K562 (cell line): ENCODE measurements around the gene APPBP2. TPM values are rescaled to one million over a fixed set of nuclear protein-coding genes. Genes with fewer than 3 reads are reported as not detected.

Experiments used
- ATAC-seq: fragments of 200-7000 bp; cut with Tn5 transposase; 3 replicates; pipeline ENCODE4 v1.9.1; 2020; ENCODE audit warnings: moderate library complexity
- BruUV-seq: library from RNA; stranded (reverse); fragments of 400-500 nt; replicated peaks from 2 replicates; lab custom pipeline; 2021; lab: Mats Ljungman, UMichigan
- CTCF ChIA-PET: fragments of 300-600 bp; formaldehyde crosslinking; extraction: SDS; loops from one replicate; lab custom pipeline; 2021; ENCODE audit warnings: low intra/inter-chr PET ratio; lab: Yijun Ruan, JAX
- POLR2A ChIA-PET: fragments of 300-600, 350-650 bp; sonication (Branson Sonifier 250); formaldehyde crosslinking; extraction: SDS; loops from one replicate; lab custom pipeline; 2021; ENCODE audit warnings: antibody characterized with exemption, inconsistent platforms; lab: Yijun Ruan, JAX
- DNase-seq, 4 experiments: peaks; one replicate each; pipeline versions ENCODE4 v3.0.0 to v3.0.0-alpha.2; 2011 to 2018; ENCODE audit warnings: low spot score in 3 of 4, mixed read lengths in 3 of 4; ENCODE audit errors: extremely low read depth in 1 of 4
- FAIRE-seq: peaks from 2 replicates; lab custom pipeline; 2011; peaks lifted over from hg19 to GRCh38; lab: Jason Lieb, UNC
- H2AFZ ChIP-seq: 2 replicates; pipeline ENCODE4 v1.6.0; 2011; ENCODE audit warnings: low read depth, low read length, control low read depth, inconsistent platforms
- H3K27ac ChIP-seq: fragments of 200-600 bp; 3 replicates; pipeline ENCODE4 v1.8.0; 2011; ENCODE audit warnings: low read depth, mild to moderate bottlenecking, control low read depth, inconsistent platforms, low read length, moderate library complexity, mixed read lengths; ENCODE audit errors: extremely low read depth
- H3K27me3 ChIP-seq, 2 experiments: fragments of 300-600 bp in 1 of 2; 2 replicates in 1 of 2; 3 replicates in 1 of 2; pipeline versions ENCODE4 v1.6.0 to v1.8.0; 2011; ENCODE audit warnings: inconsistent platforms in 2 of 2, low read length in 2 of 2, mild to moderate bottlenecking in 1 of 2, mixed read lengths in 1 of 2, moderate library complexity in 1 of 2; ENCODE audit not compliant: control insufficient read depth in 2 of 2, insufficient read depth in 2 of 2
- H3K36me3 ChIP-seq: fragments of 300-600 bp; 3 replicates; pipeline ENCODE4 v1.8.0; 2011; ENCODE audit warnings: mild to moderate bottlenecking, low read length, inconsistent platforms; ENCODE audit not compliant: control insufficient read depth, insufficient read depth
- H3K4me1 ChIP-seq, 2 experiments: fragments of 200-600 bp in 1 of 2; replicated peaks in 1 of 2; 2 replicates in 1 of 2; 3 replicates in 1 of 2; pipeline versions ENCODE4 v1.5.1 to v1.8.0; 2011; ENCODE audit warnings: inconsistent platforms in 2 of 2, low read length in 2 of 2, mild to moderate bottlenecking in 1 of 2, mixed read lengths in 1 of 2, moderate library complexity in 1 of 2; ENCODE audit not compliant: control insufficient read depth in 2 of 2, insufficient read depth in 2 of 2
- H3K4me2 ChIP-seq: 2 replicates; pipeline ENCODE4 v1.6.1; 2011; ENCODE audit warnings: low read length, control low read depth, inconsistent platforms, mixed read lengths; ENCODE audit not compliant: insufficient read depth
- H3K4me3 ChIP-seq: fragments of 200-600 bp; sonication (generic), shearing (Covaris generic); 2 replicates; pipeline ENCODE4 v1.5.1; 2016; ENCODE audit warnings: control low read depth, inconsistent platforms
- H3K79me2 ChIP-seq: fragments of 200-600 bp; 3 replicates; pipeline ENCODE4 v1.8.0; 2011; ENCODE audit warnings: low read length, inconsistent platforms; ENCODE audit not compliant: control insufficient read depth, insufficient read depth
- H3K9ac ChIP-seq, 2 experiments: 2 replicates each; pipeline versions ENCODE4 v1.6.0 to v1.6.1; 2011; ENCODE audit warnings: low read depth in 2 of 2, low read length in 2 of 2, control low read depth in 1 of 2, inconsistent platforms in 1 of 2, mild to moderate bottlenecking in 1 of 2, mixed read lengths in 1 of 2; ENCODE audit not compliant: insufficient read depth in 1 of 2
- H3K9me1 ChIP-seq: one replicate; pipeline ENCODE4 v1.6.0; 2011; ENCODE audit warnings: inconsistent platforms, mild to moderate bottlenecking, low read length, moderate library complexity; ENCODE audit not compliant: control insufficient read depth, insufficient read depth
- H3K9me3 ChIP-seq: replicated peaks from 2 replicates; pipeline ENCODE4 v1.5.1; 2011; ENCODE audit warnings: low read depth, low read length, inconsistent platforms; ENCODE audit not compliant: control insufficient read depth, insufficient read depth
- H4K20me1 ChIP-seq: replicated peaks from 2 replicates; pipeline ENCODE4 v1.6.1; 2011; ENCODE audit warnings: low read length, inconsistent platforms, mixed read lengths; ENCODE audit not compliant: control insufficient read depth, insufficient read depth
- CEBPG ChIP-seq, 3 experiments: fragments of 200-800 bp in 1 of 3; sonication (Bioruptor generic) in 1 of 3; sonication (generic) in 1 of 3; formaldehyde crosslinking in 1 of 3; IDR thresholded peaks in 2 of 3; conservative IDR thresholded peaks in 1 of 3; 2 replicates each; pipeline versions ENCODE4 v1.6.1 to v1.8.0; 2016 to 2022; ENCODE audit warnings: missing compliant biosample characterization in 2 of 3, missing genetic modification characterization in 2 of 3, mild to moderate bottlenecking in 1 of 3, missing genetic modification reagents in 1 of 3
- ETV5 ChIP-seq: sonication (generic); formaldehyde crosslinking; IDR thresholded peaks from 2 replicates; pipeline ENCODE4 v1.4.0; 2020; ENCODE audit warnings: low read depth, mild to moderate bottlenecking, missing genetic modification reagents
- MAFG ChIP-seq: fragments of 450-650 bp; conservative IDR thresholded peaks from 2 replicates; pipeline ENCODE4 v1.6.1; 2016; ENCODE audit warnings: missing genetic modification characterization, missing compliant biosample characterization
- NFE2L1 ChIP-seq: fragments of 450-650 bp; IDR thresholded peaks from 2 replicates; pipeline ENCODE4 v1.6.1; 2016; ENCODE audit warnings: missing genetic modification characterization, low read depth, mild to moderate bottlenecking, missing compliant biosample characterization, moderate library complexity, borderline replicate concordance
- PTRF ChIP-seq: fragments of 450-650 bp; IDR thresholded peaks from 2 replicates; pipeline ENCODE4 v1.6.1; 2016; ENCODE audit warnings: mild to moderate bottlenecking, missing genetic modification characterization, missing compliant biosample characterization
- SRSF3 ChIP-seq: fragments of 200-400 bp; formaldehyde crosslinking; IDR thresholded peaks from 2 replicates; pipeline ENCODE4 v1.6.1; 2016; ENCODE audit warnings: mild to moderate bottlenecking, low read length, moderate library complexity; ENCODE audit not compliant: insufficient read depth
- ZC3H4 ChIP-seq: sonication (generic); formaldehyde crosslinking; IDR thresholded peaks from 2 replicates; pipeline ENCODE4 v1.9.0; 2021; ENCODE audit warnings: missing genetic modification reagents, borderline replicate concordance
- ZFX ChIP-seq: sonication (generic); formaldehyde crosslinking; IDR thresholded peaks from 2 replicates; pipeline ENCODE4 v1.8.0; 2022; ENCODE audit warnings: mild to moderate bottlenecking, missing genetic modification reagents, moderate library complexity
- ZNF551 ChIP-seq: fragments of 250-450 bp; sonication (Bioruptor Pico); IDR thresholded peaks from 2 replicates; pipeline ENCODE4 v1.5.0; 2021; ENCODE audit warnings: mild to moderate bottlenecking, moderate library complexity
- WGBS: fragments of 100-300 bp; shearing (Covaris generic); methylation state at CpG from one replicate; pipeline ENCODE4 v1.1.6; 2016; ENCODE audit warnings: low coverage, mixed read lengths; ENCODE audit not compliant: insufficient coverage; ENCODE audit errors: missing lambda C conversion rate; 5-methylcytosine and 5-hydroxymethylcytosine counted together
- in situ Hi-C: fragments of 300-500 bp; cut with MboI; formaldehyde crosslinking; loops from 4 replicates; pipeline ENCODE4 v1.15.0; 2018; ENCODE audit warnings: inconsistent platforms, mixed read lengths
- intact Hi-C: fragments of 100-400 bp; cut with micrococcal nuclease; formaldehyde crosslinking; loops from 2 replicates; pipeline ENCODE4 v1.14.2; 2022
- polyA plus RNA-seq, 8 experiments: library from polyadenylated mRNA; depleted of rRNA in 4 of 8; stranded (reverse) in 5 of 8; unstranded in 3 of 8; fragments of >200 nt; fragmentation: Nextera tagmentation in 2 of 8; fragmentation: Illumina TruSeq in 1 of 8; extraction: Ambion mirVana in 2 of 8; extraction: Trizol in 1 of 8; gene quantifications; 2 replicates each; pipeline versions ENCODE4 v1.2.1 to v1.2.3, GENCODE V29; 2011 to 2014; ENCODE audit warnings: inconsistent platforms in 1 of 8, missing spikeins in 1 of 8
- total RNA-seq, 7 experiments: library from RNA; depleted of rRNA in 6 of 7; stranded (reverse); fragments of >200 nt in 6 of 7; fragmentation: Illumina TruSeq in 2 of 7; extraction: Trizol in 2 of 7; gene quantifications; 2 replicates each; pipeline versions ENCODE4 v1.2.1 to v1.2.3, GENCODE V29; 2011 to 2021; ENCODE audit warnings: low replicate concordance in 1 of 7
- TF ChIP-seq, protein P1 (sequence below): fragments of 450-650 bp; IDR thresholded peaks from 2 replicates; pipeline ENCODE4 v1.6.1; 2016; ENCODE audit warnings: mild to moderate bottlenecking, moderate library complexity
- TF ChIP-seq, protein P2 (sequence below): fragments of 250-450 bp; sonication (Bioruptor Pico); IDR thresholded peaks from 2 replicates; pipeline ENCODE4 v1.9.0; 2021; ENCODE audit warnings: mild to moderate bottlenecking

Gene APPBP2
- total and polyA plus RNA-seq, 9 of the 15 experiments (the other 6 are each of a cell fraction or from before 2014, with no cell fraction given): 2.7 to 16.8 (median 6.9) TPM

DNA sequence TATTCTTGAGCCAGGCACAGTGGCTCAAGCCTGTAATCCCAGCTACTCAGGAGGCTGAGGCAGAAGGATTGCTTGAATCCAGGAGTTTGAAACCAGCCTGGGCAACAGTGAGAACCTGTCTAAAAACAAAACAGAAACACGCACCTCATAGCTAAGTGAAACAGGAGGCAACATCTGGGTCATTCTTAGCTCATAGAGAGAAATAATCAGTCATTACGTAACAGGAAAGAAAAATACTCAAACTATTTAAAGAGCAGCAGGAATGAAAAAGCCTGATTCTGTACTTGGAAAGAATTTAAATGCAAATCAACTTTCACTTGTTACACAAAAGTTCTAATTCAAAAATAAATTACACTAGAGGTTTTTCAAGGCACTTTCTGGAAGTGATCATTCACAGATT lies 86.5 kb downstream of the APPBP2 start:
- intact Hi-C loops (loop anchor here (5.0 kb wide), 1 partner anchor 198 kb away; no protein-coding TSS in a partner anchor), in situ Hi-C loops (no loop called here)
- no peaks in the 10 kb centered on the region for H3K79me2 ChIP-seq
- ChIA-PET CTCF (no interaction called here), POLR2A (no interaction called here)
- no peak overlapping the region for H3K4me3 ChIP-seq
- DNase-seq (no peak), ATAC-seq (no peak), FAIRE-seq (no peak)
- no peak overlapping the region for H3K4me2 ChIP-seq
- peaks cover 3% of the 10 kb centered on the region in 2 experiments; a peak in 3 of 5 replicates for H3K4me1 ChIP-seq
- H3K27me3 ChIP-seq: no peaks in the 10 kb centered on the region
- H3K9ac ChIP-seq: peak overlapping the region in 1 of 2 experiments; percentile 24; a peak in 1 of 4 replicates
- BruUV-seq: no TSS peak
- peak overlapping the region; percentile 57; the same call in 1 of the 2 replicates for H2AFZ ChIP-seq
- WGBS: 57% methylated on average over 2 of the region's 2 CpGs
- H4K20me1 ChIP-seq: no peaks in the 10 kb centered on the region
- no peaks in the 10 kb centered on the region for H3K36me3 ChIP-seq
- no peaks in the 10 kb centered on the region for H3K9me1 ChIP-seq
- no peak overlapping the region for H3K27ac ChIP-seq
- no peaks in the 10 kb centered on the region for H3K9me3 ChIP-seq
- TF ChIP-seq SRSF3 (no peak), PTRF (tag) (no peak), ZNF551 (CRISPR knock-in tag) (no peak), ZFX (no peak), ZC3H4 (CRISPR knock-in tag) (no peak), MAFG (tag) (no peak), ETV5 (CRISPR knock-in tag) (no peak), NFE2L1 (no peak), CEBPG (CRISPR knock-in tag; IDR thresholded peaks at IDR 0.05) (no peak), CEBPG (tag; conservative IDR thresholded peaks at IDR 0.05 in 1 of 2, IDR thresholded peaks at IDR 0.05 in 1 of 2) (0 out of 4 replicates have a peak, but pooled peaks of 1 of the 2 experiments have one; percentile 24)
- TF ChIP-seq, protein P1, sequence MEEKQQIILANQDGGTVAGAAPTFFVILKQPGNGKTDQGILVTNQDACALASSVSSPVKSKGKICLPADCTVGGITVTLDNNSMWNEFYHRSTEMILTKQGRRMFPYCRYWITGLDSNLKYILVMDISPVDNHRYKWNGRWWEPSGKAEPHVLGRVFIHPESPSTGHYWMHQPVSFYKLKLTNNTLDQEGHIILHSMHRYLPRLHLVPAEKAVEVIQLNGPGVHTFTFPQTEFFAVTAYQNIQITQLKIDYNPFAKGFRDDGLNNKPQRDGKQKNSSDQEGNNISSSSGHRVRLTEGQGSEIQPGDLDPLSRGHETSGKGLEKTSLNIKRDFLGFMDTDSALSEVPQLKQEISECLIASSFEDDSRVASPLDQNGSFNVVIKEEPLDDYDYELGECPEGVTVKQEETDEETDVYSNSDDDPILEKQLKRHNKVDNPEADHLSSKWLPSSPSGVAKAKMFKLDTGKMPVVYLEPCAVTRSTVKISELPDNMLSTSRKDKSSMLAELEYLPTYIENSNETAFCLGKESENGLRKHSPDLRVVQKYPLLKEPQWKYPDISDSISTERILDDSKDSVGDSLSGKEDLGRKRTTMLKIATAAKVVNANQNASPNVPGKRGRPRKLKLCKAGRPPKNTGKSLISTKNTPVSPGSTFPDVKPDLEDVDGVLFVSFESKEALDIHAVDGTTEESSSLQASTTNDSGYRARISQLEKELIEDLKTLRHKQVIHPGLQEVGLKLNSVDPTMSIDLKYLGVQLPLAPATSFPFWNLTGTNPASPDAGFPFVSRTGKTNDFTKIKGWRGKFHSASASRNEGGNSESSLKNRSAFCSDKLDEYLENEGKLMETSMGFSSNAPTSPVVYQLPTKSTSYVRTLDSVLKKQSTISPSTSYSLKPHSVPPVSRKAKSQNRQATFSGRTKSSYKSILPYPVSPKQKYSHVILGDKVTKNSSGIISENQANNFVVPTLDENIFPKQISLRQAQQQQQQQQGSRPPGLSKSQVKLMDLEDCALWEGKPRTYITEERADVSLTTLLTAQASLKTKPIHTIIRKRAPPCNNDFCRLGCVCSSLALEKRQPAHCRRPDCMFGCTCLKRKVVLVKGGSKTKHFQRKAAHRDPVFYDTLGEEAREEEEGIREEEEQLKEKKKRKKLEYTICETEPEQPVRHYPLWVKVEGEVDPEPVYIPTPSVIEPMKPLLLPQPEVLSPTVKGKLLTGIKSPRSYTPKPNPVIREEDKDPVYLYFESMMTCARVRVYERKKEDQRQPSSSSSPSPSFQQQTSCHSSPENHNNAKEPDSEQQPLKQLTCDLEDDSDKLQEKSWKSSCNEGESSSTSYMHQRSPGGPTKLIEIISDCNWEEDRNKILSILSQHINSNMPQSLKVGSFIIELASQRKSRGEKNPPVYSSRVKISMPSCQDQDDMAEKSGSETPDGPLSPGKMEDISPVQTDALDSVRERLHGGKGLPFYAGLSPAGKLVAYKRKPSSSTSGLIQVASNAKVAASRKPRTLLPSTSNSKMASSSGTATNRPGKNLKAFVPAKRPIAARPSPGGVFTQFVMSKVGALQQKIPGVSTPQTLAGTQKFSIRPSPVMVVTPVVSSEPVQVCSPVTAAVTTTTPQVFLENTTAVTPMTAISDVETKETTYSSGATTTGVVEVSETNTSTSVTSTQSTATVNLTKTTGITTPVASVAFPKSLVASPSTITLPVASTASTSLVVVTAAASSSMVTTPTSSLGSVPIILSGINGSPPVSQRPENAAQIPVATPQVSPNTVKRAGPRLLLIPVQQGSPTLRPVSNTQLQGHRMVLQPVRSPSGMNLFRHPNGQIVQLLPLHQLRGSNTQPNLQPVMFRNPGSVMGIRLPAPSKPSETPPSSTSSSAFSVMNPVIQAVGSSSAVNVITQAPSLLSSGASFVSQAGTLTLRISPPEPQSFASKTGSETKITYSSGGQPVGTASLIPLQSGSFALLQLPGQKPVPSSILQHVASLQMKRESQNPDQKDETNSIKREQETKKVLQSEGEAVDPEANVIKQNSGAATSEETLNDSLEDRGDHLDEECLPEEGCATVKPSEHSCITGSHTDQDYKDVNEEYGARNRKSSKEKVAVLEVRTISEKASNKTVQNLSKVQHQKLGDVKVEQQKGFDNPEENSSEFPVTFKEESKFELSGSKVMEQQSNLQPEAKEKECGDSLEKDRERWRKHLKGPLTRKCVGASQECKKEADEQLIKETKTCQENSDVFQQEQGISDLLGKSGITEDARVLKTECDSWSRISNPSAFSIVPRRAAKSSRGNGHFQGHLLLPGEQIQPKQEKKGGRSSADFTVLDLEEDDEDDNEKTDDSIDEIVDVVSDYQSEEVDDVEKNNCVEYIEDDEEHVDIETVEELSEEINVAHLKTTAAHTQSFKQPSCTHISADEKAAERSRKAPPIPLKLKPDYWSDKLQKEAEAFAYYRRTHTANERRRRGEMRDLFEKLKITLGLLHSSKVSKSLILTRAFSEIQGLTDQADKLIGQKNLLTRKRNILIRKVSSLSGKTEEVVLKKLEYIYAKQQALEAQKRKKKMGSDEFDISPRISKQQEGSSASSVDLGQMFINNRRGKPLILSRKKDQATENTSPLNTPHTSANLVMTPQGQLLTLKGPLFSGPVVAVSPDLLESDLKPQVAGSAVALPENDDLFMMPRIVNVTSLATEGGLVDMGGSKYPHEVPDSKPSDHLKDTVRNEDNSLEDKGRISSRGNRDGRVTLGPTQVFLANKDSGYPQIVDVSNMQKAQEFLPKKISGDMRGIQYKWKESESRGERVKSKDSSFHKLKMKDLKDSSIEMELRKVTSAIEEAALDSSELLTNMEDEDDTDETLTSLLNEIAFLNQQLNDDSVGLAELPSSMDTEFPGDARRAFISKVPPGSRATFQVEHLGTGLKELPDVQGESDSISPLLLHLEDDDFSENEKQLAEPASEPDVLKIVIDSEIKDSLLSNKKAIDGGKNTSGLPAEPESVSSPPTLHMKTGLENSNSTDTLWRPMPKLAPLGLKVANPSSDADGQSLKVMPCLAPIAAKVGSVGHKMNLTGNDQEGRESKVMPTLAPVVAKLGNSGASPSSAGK: no peak
- TF ChIP-seq, protein P2, sequence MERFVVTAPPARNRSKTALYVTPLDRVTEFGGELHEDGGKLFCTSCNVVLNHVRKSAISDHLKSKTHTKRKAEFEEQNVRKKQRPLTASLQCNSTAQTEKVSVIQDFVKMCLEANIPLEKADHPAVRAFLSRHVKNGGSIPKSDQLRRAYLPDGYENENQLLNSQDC (CRISPR knock-in tag): no peak
